Common myeloid progenitor, CD34-positive (primary cell): ENCODE results near the gene PIP5K1C.

Experiments used
- CTCF ChIA-PET: fragments of 350-600 bp; sonication (Branson Sonifier 250); formaldehyde crosslinking; loops from one replicate; lab custom pipeline; 2021; ENCODE audit warnings: antibody characterized with exemption; lab: Charles Lee
- POLR2A ChIA-PET: fragments of 350-600 bp; sonication (Branson Sonifier 250); formaldehyde crosslinking; loops from one replicate; lab custom pipeline; 2021; ENCODE audit warnings: antibody characterized with exemption; lab: Charles Lee
- DNase-seq, 3 donors: peaks; one replicate each; pipeline versions ENCODE4 v3.0.0 to v3.0.0-alpha.2; 2013
- H3K27ac ChIP-seq, 2 experiments: 1 replicate in 1 of 2; 2 replicates in 1 of 2; pipeline ENCODE4 v1.7.0; 2013; ENCODE audit warnings: inconsistent platforms in 2 of 2, low read length in 2 of 2, mild to moderate bottlenecking in 2 of 2, low read depth in 1 of 2, moderate library complexity in 1 of 2; ENCODE audit not compliant: severe bottlenecking in 2 of 2, insufficient read depth in 1 of 2, poor library complexity in 1 of 2
- H3K27me3 ChIP-seq, 5 experiments: replicated peaks in 2 of 5; 1 replicate in 3 of 5; 2 replicates in 2 of 5; pipeline versions ENCODE4 v1.6.1 to v1.7.0; 2013; ENCODE audit warnings: low read length in 4 of 5, mild to moderate bottlenecking in 2 of 5, moderate library complexity in 2 of 5, inconsistent platforms in 1 of 5; ENCODE audit not compliant: insufficient read depth in 5 of 5, control insufficient read depth in 4 of 5
- H3K36me3 ChIP-seq, 4 experiments: 1 replicate in 2 of 4; 2 replicates in 2 of 4; pipeline versions ENCODE4 v1.6.1 to v1.7.0; 2013; ENCODE audit warnings: low read length in 3 of 4, control low read depth in 1 of 4, mild to moderate bottlenecking in 1 of 4; ENCODE audit not compliant: control insufficient read depth in 4 of 4, insufficient read depth in 4 of 4
- H3K4me1 ChIP-seq, 4 experiments: 1 replicate in 3 of 4; 2 replicates in 1 of 4; pipeline versions ENCODE4 v1.6.1 to v1.7.1; 2013; ENCODE audit warnings: low read length in 3 of 4, mild to moderate bottlenecking in 3 of 4, control low read depth in 1 of 4, inconsistent platforms in 1 of 4, moderate library complexity in 1 of 4; ENCODE audit not compliant: control insufficient read depth in 4 of 4, insufficient read depth in 4 of 4; ENCODE audit errors: control extremely low read depth in 1 of 4
- H3K4me3 ChIP-seq, 7 experiments: 1 replicate in 4 of 7; 2 replicates in 3 of 7; pipeline versions ENCODE4 v1.5.1 to v1.7.0; 2013; ENCODE audit warnings: mild to moderate bottlenecking in 7 of 7, low read length in 6 of 7, moderate library complexity in 6 of 7, inconsistent platforms in 2 of 7, low read depth in 2 of 7, control low read depth in 1 of 7; ENCODE audit not compliant: insufficient read depth in 4 of 7, control insufficient read depth in 1 of 7; ENCODE audit errors: extremely low read depth in 1 of 7
- H3K9me3 ChIP-seq, 5 experiments: 1 replicate in 4 of 5; 2 replicates in 1 of 5; pipeline versions ENCODE4 v1.6.1 to v1.7.1; 2013; ENCODE audit warnings: low read length in 4 of 5, mild to moderate bottlenecking in 2 of 5, inconsistent platforms in 1 of 5, low read depth in 1 of 5, moderate library complexity in 1 of 5; ENCODE audit not compliant: control insufficient read depth in 4 of 5, insufficient read depth in 2 of 5; ENCODE audit errors: control extremely low read depth in 1 of 5
- WGBS: methylation state at CpG from one replicate; pipeline ENCODE4 v1.1.5; 2013; ENCODE audit not compliant: insufficient coverage; 5-methylcytosine and 5-hydroxymethylcytosine counted together

PIP5K1C gene

GRCh38 chr19:3698386-3698950 lies 1.8 kb downstream of the PIP5K1C start:
- Histone ChIP-seq H3K36me3 (peaks cover 0 to 8% (median 2%) of the 10 kb centered on the region in 4 experiments), H3K4me3 (peak overlapping the region in 1 of 7 experiments; percentile 82), H3K9me3 (no peaks in the 10 kb centered on the region), H3K27me3 (no peaks in the 10 kb centered on the region), H3K27ac (peak overlapping the region in 1 of 2 experiments; percentile 14), H3K4me1 (peaks cover 0 to 26% (median 22%) of the 10 kb centered on the region in 4 experiments)
- DNase-seq: peak in 2 of 3 donors; percentile 37 to 53
- 68% methylated on average over 6 of the region's 12 CpGs for WGBS
- ChIA-PET POLR2A (interaction anchor here (2.0 kb wide), 1 partner anchor 28 kb away, joined by 9 read pairs; no protein-coding TSS in a partner anchor), CTCF (interaction anchor here (0.6 to 3.5 kb wide), 3 partner anchors 11 to 32 kb away, joined by 3 to 22 read pairs (median 20); no protein-coding TSS in a partner anchor)

GRCh38 chr19:3697671-3698385 lies 2.4 kb downstream of the PIP5K1C start:
- ChIA-PET POLR2A (interaction anchor here (1.1 to 1.3 kb wide), 2 partner anchors 10 to 27 kb away, joined by 4 read pairs; no protein-coding TSS in a partner anchor), CTCF (interaction anchor here (0.9 to 3.5 kb wide), 6 partner anchors 10 to 151 kb away, joined by 3 to 22 read pairs (median 6); no protein-coding TSS in a partner anchor)
- no peak for DNase-seq
- peaks cover 0 to 26% (median 22%) of the 10 kb centered on the region in 4 experiments for H3K4me1 ChIP-seq
- H3K4me3 ChIP-seq: no peak overlapping the region
- H3K27ac ChIP-seq: no peak overlapping the region
- H3K27me3 ChIP-seq: no peaks in the 10 kb centered on the region
- 92% methylated on average over 35 of the region's 43 CpGs for WGBS
- H3K9me3 ChIP-seq: no peaks in the 10 kb centered on the region
- peaks cover 0 to 8% (median 2%) of the 10 kb centered on the region in 4 experiments for H3K36me3 ChIP-seq

GRCh38 chr19:3697094-3697493 lies 3.2 kb downstream of the PIP5K1C start:
- CTCF ChIA-PET: interaction anchor here (0.9 to 3.5 kb wide), 7 partner anchors 10 to 152 kb away, joined by 3 to 22 read pairs (median 5); no protein-coding TSS in a partner anchor
- no peak overlapping the region for H3K4me3 ChIP-seq
- no peak for DNase-seq

GRCh38 chr19:3696660-3696995 lies 3.6 kb downstream of the PIP5K1C start:
- H3K4me1 ChIP-seq: peaks cover 0 to 28% (median 22%) of the 10 kb centered on the region in 4 experiments
- POLR2A ChIA-PET: interaction anchor here (1.3 kb wide), 1 partner anchor 8 kb away, joined by 4 read pairs; no protein-coding TSS in a partner anchor
- H3K36me3 ChIP-seq: peaks cover 0 to 8% (median 2%) of the 10 kb centered on the region in 4 experiments
- CTCF ChIA-PET: interaction anchor here (0.9 to 3.5 kb wide), 6 partner anchors 9 to 152 kb away, joined by 3 to 22 read pairs (median 6); no protein-coding TSS in a partner anchor
- H3K27ac ChIP-seq: no peak overlapping the region
- 97% methylated on average over 8 of the region's 10 CpGs for WGBS
- no peaks in the 10 kb centered on the region for H3K27me3 ChIP-seq
- no peaks in the 10 kb centered on the region for H3K9me3 ChIP-seq
- DNase-seq: no peak
- no peak overlapping the region for H3K4me3 ChIP-seq

More at GRCh38 chr19:3697094-3697493, 3.2 kb downstream of the PIP5K1C start:
- H3K27ac ChIP-seq: no peak overlapping the region
- H3K27me3 ChIP-seq: no peaks in the 10 kb centered on the region
- 97% methylated on average over 30 of the region's 30 CpGs for WGBS
- H3K36me3 ChIP-seq: peaks cover 0 to 8% (median 2%) of the 10 kb centered on the region in 4 experiments
- no peaks in the 10 kb centered on the region for H3K9me3 ChIP-seq
- POLR2A ChIA-PET: interaction anchor here (1.1 to 1.3 kb wide), 2 partner anchors 9 to 26 kb away, joined by 4 read pairs; no protein-coding TSS in a partner anchor
- peaks cover 0 to 26% (median 22%) of the 10 kb centered on the region in 4 experiments for H3K4me1 ChIP-seq

GRCh38 chr19:3695986-3696659 lies 4.1 kb downstream of the PIP5K1C start:
- Histone ChIP-seq H3K4me3 (no peak overlapping the region), H3K27me3 (no peaks in the 10 kb centered on the region), H3K36me3 (peaks cover 0 to 8% (median 2%) of the 10 kb centered on the region in 4 experiments), H3K9me3 (no peaks in the 10 kb centered on the region), H3K4me1 (peaks cover 0 to 33% (median 22%) of the 10 kb centered on the region in 4 experiments), H3K27ac (no peak overlapping the region)
- ChIA-PET CTCF (interaction anchor here (1.1 to 3.5 kb wide), 4 partner anchors 9 to 66 kb away, joined by 3 to 22 read pairs (median 13); partner anchors contain the start of gene APBA3), POLR2A (interaction anchor here (1.3 kb wide), 1 partner anchor 8 kb away, joined by 4 read pairs; no protein-coding TSS in a partner anchor)
- DNase-seq: no peak
- WGBS: 93% methylated on average over 19 of the region's 23 CpGs

- no peak for DNase-seq
- ChIA-PET POLR2A (no interaction called here), CTCF (interaction anchor here (1.1 kb wide), 1 partner anchor 67 kb away, joined by 3 read pairs; the partner anchor contains the start of gene APBA3)
- Histone ChIP-seq H3K27me3 (no peaks in the 10 kb centered on the region), H3K36me3 (peaks cover 0 to 10% (median 2%) of the 10 kb centered on the region in 4 experiments), H3K4me1 (peaks cover 0 to 38% (median 22%) of the 10 kb centered on the region in 4 experiments), H3K27ac (no peak overlapping the region), H3K4me3 (no peak overlapping the region), H3K9me3 (no peaks in the 10 kb centered on the region)
- 97% methylated on average over 25 of the region's 25 CpGs for WGBS
These were observed 5.0 kb downstream of the PIP5K1C start for GRCh38 chr19:3695124-3695733.
